Occipital lobe (tissue), 2 donors: Measurements from ENCODE around the gene PIK3CB. TPM values are rescaled to one million over a fixed set of nuclear protein-coding genes. Genes with fewer than 3 reads are reported as not detected.
A peak's percentile ranks its signal among the peaks of the same experiment; 100 is the strongest.
"Not testable (repeated sequence)": the region's sequence is repeated elsewhere in the genome, so short reads cannot be mapped to it uniquely, and the experiment has no call there.

Source experiments
- DNase-seq: peaks from one replicate; lab custom pipeline; 2025; lab: John Stamatoyannopoulos, UW
- total RNA-seq: library from RNA; depleted of rRNA; stranded (reverse); fragments of >200 nt; gene quantifications from one replicate; pipeline ENCODE4 v1.2.3, GENCODE V29; 2014

Gene PIK3CB
- total RNA-seq, 1 donor from 2014 or later = 39.3 TPM

GRCh38 chr3:138615462-138615861, 219.3 kb downstream of the PIK3CB start:
- no peak for DNase-seq

- no peak for DNase-seq
Measured at GRCh38 chr3:138609898-138610266, 224.8 kb downstream of the PIK3CB start.

GRCh38 chr3:138608322-138609135, 226.2 kb downstream of the PIK3CB start, which contains the start of gene FAIM:
TSS of gene FAIM (plus strand) at chr3:138608771. CDS start at chr3:138619727, 10,956 bp downstream.
- DNase-seq = peak; percentile 59

- DNase-seq = not testable (repeated sequence)
Measured at GRCh38 chr3:138604106-138604595, 230.6 kb downstream of the PIK3CB start.

Other genes with a start within 250 kb of the PIK3CB start
- gene CEP70, start 240.7 kb downstream of the PIK3CB start, total RNA-seq = 90.6 TPM
- 20.7 TPM for gene FAIM, start 226.2 kb downstream of the PIK3CB start, total RNA-seq
- gene FOXL2, start 112.2 kb upstream of the PIK3CB start, total RNA-seq = not detected
- gene FOXL2NB, start 112.3 kb upstream of the PIK3CB start, total RNA-seq = 0.16 TPM
- gene PRR23A, start 171.3 kb upstream of the PIK3CB start, total RNA-seq = not detected
- gene PRR23B, start 186.0 kb upstream of the PIK3CB start, total RNA-seq = not detected
- not detected for gene PRR23C, start 210.0 kb upstream of the PIK3CB start, total RNA-seq